IMR-90 (cell line): ENCODE results near the gene MRPL40. TPM values are rescaled to one million over a fixed set of nuclear protein-coding genes. Genes with fewer than 3 reads are reported as not detected.
A peak's percentile ranks its signal among the peaks of the same experiment; 100 is the strongest.

Source experiments
- ATAC-seq: fragments of 200-7000 bp; cut with Tn5 transposase; 2 replicates; pipeline ENCODE4 v1.9.1; 2020; ENCODE audit warnings: low read depth, mild to moderate bottlenecking, moderate library complexity
- BruUV-seq: library from RNA; stranded (reverse); fragments of 400-500 nt; replicated peaks from 2 replicates; lab custom pipeline; 2021; lab: Mats Ljungman, UMichigan
- CTCF ChIA-PET: fragments of 300-600 bp; formaldehyde crosslinking; extraction: SDS; loops from one replicate; lab custom pipeline; 2021; ENCODE audit warnings: antibody characterized with exemption; lab: Yijun Ruan, JAX
- POLR2A ChIA-PET: fragments of 300-600 bp; sonication (Branson Sonifier 250); formaldehyde crosslinking; loops from one replicate; lab custom pipeline; 2022; ENCODE audit warnings: antibody characterized with exemption; ENCODE audit not compliant: unreplicated experiment; lab: Charles Lee
- DNase-seq: peaks from one replicate; pipeline ENCODE4 v3.0.0; 2013
- H2AFZ ChIP-seq: replicated peaks from 2 replicates; pipeline ENCODE3; 2013; ENCODE audit warnings: low read length, mild to moderate bottlenecking; ENCODE audit not compliant: poor library complexity
- H2AK5ac ChIP-seq: 2 replicates; pipeline ENCODE4 v1.6.1; 2013; ENCODE audit warnings: low read depth, low read length, inconsistent platforms
- H2AK9ac ChIP-seq: replicated peaks from 2 replicates; pipeline ENCODE3; 2013; ENCODE audit warnings: mild to moderate bottlenecking, low read depth, low read length, moderate library complexity; ENCODE audit not compliant: poor library complexity
- H2BK120ac ChIP-seq: 2 replicates; pipeline ENCODE4 v1.6.1; 2013; ENCODE audit warnings: low read depth, low read length, inconsistent platforms
- H2BK15ac ChIP-seq: 3 replicates; pipeline ENCODE4 v1.6.1; 2013; ENCODE audit warnings: low read depth, low read length, inconsistent platforms
- H2BK20ac ChIP-seq: 2 replicates; pipeline ENCODE4 v1.6.1; 2013; ENCODE audit warnings: low read depth, mild to moderate bottlenecking, inconsistent platforms, low read length, moderate library complexity
- H2BK5ac ChIP-seq: 2 replicates; pipeline ENCODE4 v1.6.1; 2013; ENCODE audit warnings: mild to moderate bottlenecking, low read depth, low read length, inconsistent platforms; ENCODE audit not compliant: poor library complexity, severe bottlenecking
- H3K14ac ChIP-seq: replicated peaks from 2 replicates; pipeline ENCODE4 v1.6.1; 2013; ENCODE audit warnings: low read depth, low read length, inconsistent platforms
- H3K18ac ChIP-seq: 2 replicates; pipeline ENCODE4 v1.6.1; 2013; ENCODE audit warnings: low read depth, low read length, control low read depth
- H3K23ac ChIP-seq: 2 replicates; pipeline ENCODE4 v1.6.1; 2013; ENCODE audit warnings: low read depth, low read length, inconsistent platforms
- H3K27ac ChIP-seq: 2 replicates; pipeline ENCODE4 v1.5.1; 2013; ENCODE audit warnings: mild to moderate bottlenecking, control low read depth, low read length; ENCODE audit not compliant: insufficient read depth
- H3K27me3 ChIP-seq: 2 replicates; pipeline ENCODE4 v1.6.1; 2013; ENCODE audit warnings: low read length; ENCODE audit not compliant: control insufficient read depth, insufficient read depth
- H3K36me3 ChIP-seq: 2 replicates; pipeline ENCODE4 v1.6.1; 2013; ENCODE audit warnings: low read length, mixed read lengths; ENCODE audit not compliant: control insufficient read depth, insufficient read depth
- H3K4ac ChIP-seq: 2 replicates; pipeline ENCODE4 v1.6.1; 2013; ENCODE audit warnings: low read depth, low read length, inconsistent platforms
- H3K4me1 ChIP-seq: 2 replicates; pipeline ENCODE4 v1.6.1; 2013; ENCODE audit warnings: low read length, mixed read lengths; ENCODE audit not compliant: control insufficient read depth, insufficient read depth
- H3K4me2 ChIP-seq: 2 replicates; pipeline ENCODE4 v1.6.1; 2013; ENCODE audit warnings: low read depth, mild to moderate bottlenecking, control low read depth, low read length, moderate library complexity
- H3K4me3 ChIP-seq: 2 replicates; pipeline ENCODE4 v1.5.1; 2013; ENCODE audit warnings: low read depth, mild to moderate bottlenecking, control low read depth, low read length, moderate library complexity; ENCODE audit not compliant: insufficient read depth
- H3K56ac ChIP-seq: 2 replicates; pipeline ENCODE4 v1.6.1; 2013; ENCODE audit warnings: low read length, inconsistent platforms; ENCODE audit not compliant: insufficient read depth; ENCODE audit errors: extremely low read depth
- H3K79me1 ChIP-seq, 2 experiments: 2 replicates each; pipeline ENCODE4 v1.6.1; 2013; ENCODE audit warnings: low read length in 2 of 2, inconsistent platforms in 1 of 2, low read depth in 1 of 2
- H3K9ac ChIP-seq: 2 replicates; pipeline ENCODE4 v1.6.1; 2013; ENCODE audit warnings: low read depth, low read length, control low read depth
- H3K9me1 ChIP-seq: 2 replicates; pipeline ENCODE4 v1.6.1; 2013; ENCODE audit warnings: low read length, inconsistent platforms; ENCODE audit not compliant: insufficient read depth
- H3K9me3 ChIP-seq: 2 replicates; pipeline ENCODE4 v1.6.1; 2013; ENCODE audit warnings: low read length; ENCODE audit not compliant: control insufficient read depth, insufficient read depth
- H4K20me1 ChIP-seq: 2 replicates; pipeline ENCODE4 v1.6.1; 2013; ENCODE audit warnings: low read length, inconsistent platforms; ENCODE audit not compliant: insufficient read depth
- H4K5ac ChIP-seq: 2 replicates; pipeline ENCODE4 v1.6.1; 2013; ENCODE audit warnings: mild to moderate bottlenecking, low read depth, low read length, control low read depth
- H4K8ac ChIP-seq, 2 experiments: 2 replicates each; pipeline ENCODE4 v1.6.1; 2013; ENCODE audit warnings: low read depth in 2 of 2, low read length in 2 of 2, control low read depth in 1 of 2, inconsistent platforms in 1 of 2
- H4K91ac ChIP-seq: 2 replicates; pipeline ENCODE4 v1.6.1; 2013; ENCODE audit warnings: low read depth, low read length, inconsistent platforms; ENCODE audit not compliant: insufficient read depth
- CEBPB ChIP-seq: IDR thresholded peaks from 2 replicates; pipeline ENCODE4 v1.6.1; 2012; ENCODE audit warnings: low read depth, low read length, improper control_type of control experiment
- CTCF ChIP-seq: conservative IDR thresholded peaks from 2 replicates; pipeline ENCODE4 v1.5.1; 2012; ENCODE audit warnings: mild to moderate bottlenecking, low read depth, low read length, improper control_type of control experiment
- ELK1 ChIP-seq: fragments of 150-350 bp; IDR thresholded peaks from 2 replicates; pipeline ENCODE4 v1.6.1; 2016; ENCODE audit warnings: low read depth, mild to moderate bottlenecking, low read length, moderate library complexity, borderline replicate concordance
- FOS ChIP-seq: fragments of 150-350 bp; IDR thresholded peaks from 2 replicates; pipeline ENCODE4 v1.6.1; 2016; ENCODE audit warnings: low read depth, low read length
- MAFK ChIP-seq: IDR thresholded peaks from 2 replicates; pipeline ENCODE4 v1.6.1; 2012; ENCODE audit warnings: low read depth, low read length, improper control_type of control experiment
- MAZ ChIP-seq: IDR thresholded peaks from 2 replicates; pipeline ENCODE4 v1.6.1; 2012; ENCODE audit warnings: low read depth, mild to moderate bottlenecking, low read length, improper control_type of control experiment, moderate library complexity, borderline replicate concordance
- MXI1 ChIP-seq: IDR thresholded peaks from 2 replicates; pipeline ENCODE4 v1.6.1; 2012; ENCODE audit warnings: low read depth, mild to moderate bottlenecking, low read length, moderate library complexity, borderline replicate concordance
- POLR2A ChIP-seq: IDR thresholded peaks from 2 replicates; pipeline ENCODE4 v1.6.1; 2012; ENCODE audit warnings: mild to moderate bottlenecking, low read depth, low read length
- RFX5 ChIP-seq: IDR thresholded peaks from 2 replicates; pipeline ENCODE4 v1.8.0; 2012; ENCODE audit warnings: low read depth, mild to moderate bottlenecking, low read length, moderate library complexity
- SMC3 ChIP-seq: fragments of 150-350 bp; IDR thresholded peaks from 2 replicates; pipeline ENCODE4 v1.6.1; 2016; ENCODE audit warnings: low read depth, mild to moderate bottlenecking, antibody characterized with exemption, low read length, moderate library complexity
- WGBS, 2 experiments: methylation state at CpG; one replicate each; pipeline versions ENCODE4 v1.1.5 to v1.1.7; 2013; ENCODE audit warnings: missing lambda C conversion rate in 2 of 2; ENCODE audit not compliant: insufficient read length in 1 of 2; ENCODE audit errors: extremely low coverage in 2 of 2; 5-methylcytosine and 5-hydroxymethylcytosine counted together
- dilution Hi-C: fragments of 300-500 bp; cut with HindIII; formaldehyde crosslinking; loops from one replicate; pipeline ENCODE4 v1.14.3; 2018; ENCODE audit warnings: low sequenced_read_pairs; ENCODE audit not compliant: unreplicated experiment
- in situ Hi-C: fragments of 300-500 bp; cut with MboI; formaldehyde crosslinking; loops from 3 replicates; pipeline ENCODE4 v1.14.3; 2019; ENCODE audit warnings: low sequenced_read_pairs, inconsistent platforms, mixed read lengths
- intact Hi-C: fragments of 100-400 bp; cut with micrococcal nuclease; formaldehyde crosslinking; loops from 2 replicates; pipeline ENCODE4 v1.10.0; 2022
- polyA plus RNA-seq, 3 experiments: library from polyadenylated mRNA; depleted of rRNA; stranded (reverse); fragments of >200 nt; gene quantifications; 2 replicates each; pipeline ENCODE4 v1.2.3, GENCODE V29; 2012; ENCODE audit warnings: low replicate concordance in 1 of 3
- total RNA-seq: library from RNA; depleted of rRNA; stranded (reverse); fragments of >200 nt; gene quantifications from 2 replicates; pipeline ENCODE4 v1.2.3, GENCODE V29; 2012

MRPL40 gene
- total and polyA plus RNA-seq, 2 of the 4 experiments (the other 2 are of a cell fraction), result 36.7 to 37.5 TPM

- TF ChIP-seq ELK1, result no peak
- TF ChIP-seq MAFK, result no peak
- peak; percentile 87 for TF ChIP-seq MXI1
- peak; percentile 95; the same call in 1 of the 2 replicates for TF ChIP-seq MAZ
These were observed at the start of gene MRPL40 (continued) for GRCh38 chr22:19432133-19432851.

- no peak overlapping the region for H4K5ac ChIP-seq
- no peak overlapping the region for H2BK15ac ChIP-seq
- BruUV-seq, result no TSS peak
- in situ Hi-C loops, result loop anchor here (10.0 kb wide), 1 partner anchor 62 kb away; the partner anchor contains the start of gene C22orf39
- no peak overlapping the region for H2AK9ac ChIP-seq
- no peaks in the 10 kb centered on the region for H3K27me3 ChIP-seq
- no peaks in the 10 kb centered on the region for H3K4me1 ChIP-seq
- H2BK120ac ChIP-seq, result no peak overlapping the region
- no peak overlapping the region for H4K8ac ChIP-seq
- H3K27ac ChIP-seq, result no peak overlapping the region
- intact Hi-C loops, result no loop called here
- H3K9me1 ChIP-seq, result peaks cover 4% of the 10 kb centered on the region
- no peak overlapping the region for H3K23ac ChIP-seq
- no peak overlapping the region for H4K91ac ChIP-seq
- no peak overlapping the region for H3K18ac ChIP-seq
- TF ChIP-seq CTCF (no peak), FOS (no peak), POLR2A (no peak), SMC3 (no peak), CEBPB (no peak), RFX5 (no peak)
- no peak overlapping the region for H2AK5ac ChIP-seq
- no peak overlapping the region for H3K4me3 ChIP-seq
- DNase-seq, result no peak
- POLR2A ChIA-PET, result no interaction called here
- WGBS, 2 experiments, result 64% methylated on average over 3 of the region's 9 CpGs; no CpG with 5 or more reads in 1 of the 2 experiments
- H3K79me1 ChIP-seq, result no peaks in the 10 kb centered on the region
- no peaks in the 10 kb centered on the region for H3K9me3 ChIP-seq
- H3K56ac ChIP-seq, result no peak overlapping the region
- H3K36me3 ChIP-seq, result peaks cover 48% of the 10 kb centered on the region
- no peaks in the 10 kb centered on the region for H4K20me1 ChIP-seq
- CTCF ChIA-PET, result no interaction called here
- H3K9ac ChIP-seq, result no peak overlapping the region
- H2BK20ac ChIP-seq, result no peak overlapping the region
- dilution Hi-C loops, result no loop called here
- H2AFZ ChIP-seq, result no peak overlapping the region
- H3K4ac ChIP-seq, result no peak overlapping the region
- H3K4me2 ChIP-seq, result no peak overlapping the region
- H3K14ac ChIP-seq, result no peak overlapping the region
- ATAC-seq, result no peak
- no peak overlapping the region for H2BK5ac ChIP-seq
These were observed 49.1 kb upstream of the MRPL40 start for GRCh38 chr22:19383292-19383691.
